GM12873 (cell line): ENCODE results near the gene MRPS34.

ENCODE experiments used
- CTCF ChIP-seq: IDR thresholded peaks from 2 replicates; pipeline ENCODE4 v1.5.1; 2012; ENCODE audit warnings: low read depth, mild to moderate bottlenecking, moderate library complexity, low read length, control low read depth; ENCODE audit not compliant: insufficient read depth; ENCODE audit errors: missing control alignments

MRPS34 gene

GRCh38 chr16:1772908-1773702, at the start of gene MRPS34:
Gene MRPS34, minus strand, starts transcription at chr16:1773134. Its CDS starts 15 bp downstream, at chr16:1773119.
- TF ChIP-seq CTCF, result peak; percentile 84

- no peak for TF ChIP-seq CTCF
Measured at GRCh38 chr16:1821861-1822611, 49.1 kb upstream of the MRPS34 start.

- no peak for TF ChIP-seq CTCF
Measured at GRCh38 chr16:1820946-1821290, 48.0 kb upstream of the MRPS34 start.

GRCh38 chr16:1820096-1820945, 47.4 kb upstream of the MRPS34 start:
- TF ChIP-seq CTCF, result no peak

- no peak for TF ChIP-seq CTCF
Measured at GRCh38 chr16:1819611-1820010, 46.7 kb upstream of the MRPS34 start.

- no peak for TF ChIP-seq CTCF
Measured at GRCh38 chr16:1818873-1819525, 46.1 kb upstream of the MRPS34 start.
